Measurements from ENCODE around the gene NRL.
"Not testable (repeated sequence)": the region's sequence is repeated elsewhere in the genome, so short reads cannot be mapped to it uniquely, and the experiment has no call there.

NRL gene

DNA sequence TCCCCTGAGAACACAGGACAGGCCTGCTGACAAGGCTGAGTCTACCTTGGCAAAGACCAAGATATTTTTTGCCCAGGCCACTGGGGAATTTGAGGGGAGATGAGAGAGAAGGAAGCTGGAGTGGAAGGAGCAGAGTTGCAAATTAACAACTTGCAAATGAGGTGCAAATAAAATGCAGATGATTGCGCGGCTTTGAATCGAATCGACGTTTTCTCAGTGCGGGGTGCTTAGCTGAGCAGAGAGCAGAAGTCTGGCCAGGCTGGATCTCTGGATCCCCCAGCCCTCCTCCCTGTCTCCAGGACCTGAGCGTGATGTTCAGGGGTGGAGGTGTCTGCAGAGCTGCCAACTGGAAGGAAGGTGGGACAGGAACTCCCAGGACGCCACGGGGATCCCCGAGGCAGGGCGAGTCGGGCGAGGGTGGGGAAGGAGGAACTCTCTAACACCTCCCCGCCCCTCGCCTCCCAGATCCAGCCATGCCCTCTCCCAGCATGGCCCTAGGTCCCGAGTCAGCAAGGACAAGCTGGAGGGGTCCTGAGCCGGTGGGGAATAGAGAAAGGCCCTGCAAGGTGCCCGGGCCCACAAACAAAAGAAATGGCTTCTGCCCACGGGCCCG is 63.5 kb downstream of the NRL start:
- no peak for DNase-seq

DNA sequence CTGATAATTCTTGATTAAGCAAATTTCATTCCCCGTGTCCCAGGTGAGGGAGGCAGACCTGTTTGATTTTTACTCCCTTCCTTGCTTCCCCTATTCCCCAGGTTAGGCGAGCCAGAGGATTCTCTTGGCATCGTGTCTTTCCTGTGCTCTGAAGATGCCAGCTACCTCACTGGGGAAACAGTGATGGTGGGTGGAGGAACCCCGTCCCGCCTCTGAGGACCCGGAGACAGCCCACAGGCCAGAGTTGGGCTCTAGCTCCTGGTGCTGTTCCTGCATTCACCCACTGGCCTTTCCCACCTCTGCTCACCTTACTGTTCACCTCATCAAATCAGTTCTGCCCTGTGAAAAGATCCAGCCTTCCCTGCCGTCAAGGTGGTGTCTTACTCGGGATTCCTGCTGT is 64.0 kb downstream of the NRL start:
- not testable (repeated sequence) for DNase-seq

GRCh38 chr14:24049002-24049401 is 65.7 kb downstream of the NRL start:
- not testable (repeated sequence) for DNase-seq

- no peak for DNase-seq
These were observed 72.0 kb downstream of the NRL start for GRCh38 chr14:24042746-24043145.

GRCh38 chr14:24040692-24041091 is 74.1 kb downstream of the NRL start:
- DNase-seq, result no peak

- no peak for DNase-seq
These were observed 76.1 kb downstream of the NRL start for GRCh38 chr14:24038686-24039085.

DNA sequence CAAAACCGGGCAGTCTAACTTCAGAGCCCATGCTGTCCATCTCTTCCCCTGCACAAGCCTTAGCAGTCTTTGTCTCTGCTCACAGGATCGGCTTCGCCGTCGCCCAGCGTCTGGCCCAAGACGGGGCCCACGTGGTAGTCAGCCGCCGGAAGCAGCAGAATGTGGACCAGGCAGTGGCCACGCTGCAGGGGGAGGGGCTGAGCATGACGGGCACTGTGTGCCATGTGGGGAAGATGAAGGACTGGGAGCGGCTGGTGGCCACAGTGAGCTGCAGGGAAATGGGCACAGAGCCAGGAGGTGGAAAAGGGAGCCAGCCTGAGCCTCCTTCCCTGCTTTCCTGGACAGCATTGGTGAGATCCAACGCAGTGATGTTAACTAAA is 77.1 kb downstream of the NRL start:
- DNase-seq, result no peak

DNA sequence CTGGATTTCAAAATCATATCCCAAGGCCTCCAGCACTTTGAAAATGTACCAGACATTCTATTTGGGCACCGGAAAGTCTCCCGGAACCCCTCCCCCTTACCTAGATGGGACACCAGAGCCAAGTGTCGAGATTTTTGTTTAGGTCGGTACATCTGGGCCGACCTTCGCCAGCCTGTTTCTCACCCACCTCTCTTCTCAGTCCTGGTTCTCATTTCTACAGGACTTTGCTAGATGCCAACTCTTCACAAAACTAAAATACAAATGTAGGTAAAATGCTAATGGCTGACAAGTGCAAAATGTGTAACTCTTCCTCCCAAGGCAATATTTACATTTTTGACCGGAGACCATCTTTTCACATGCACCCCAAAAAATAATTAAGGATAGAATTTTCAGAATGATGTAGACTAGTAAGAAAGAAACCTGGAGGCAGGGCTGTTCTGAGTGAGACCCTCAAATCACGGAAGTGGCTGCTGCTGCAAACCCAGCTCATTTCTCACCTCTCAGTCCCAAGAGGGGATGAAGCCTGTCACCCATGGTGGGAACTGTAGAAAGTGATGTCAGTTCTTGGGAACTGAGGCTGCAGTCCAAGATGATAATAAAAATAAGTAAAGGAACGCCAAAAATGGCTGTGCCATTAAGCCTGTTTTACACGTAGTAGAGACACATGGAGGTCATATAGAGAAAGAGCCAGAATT is 77.6 kb downstream of the NRL start:
- DNase-seq, result not testable (repeated sequence)

DNA sequence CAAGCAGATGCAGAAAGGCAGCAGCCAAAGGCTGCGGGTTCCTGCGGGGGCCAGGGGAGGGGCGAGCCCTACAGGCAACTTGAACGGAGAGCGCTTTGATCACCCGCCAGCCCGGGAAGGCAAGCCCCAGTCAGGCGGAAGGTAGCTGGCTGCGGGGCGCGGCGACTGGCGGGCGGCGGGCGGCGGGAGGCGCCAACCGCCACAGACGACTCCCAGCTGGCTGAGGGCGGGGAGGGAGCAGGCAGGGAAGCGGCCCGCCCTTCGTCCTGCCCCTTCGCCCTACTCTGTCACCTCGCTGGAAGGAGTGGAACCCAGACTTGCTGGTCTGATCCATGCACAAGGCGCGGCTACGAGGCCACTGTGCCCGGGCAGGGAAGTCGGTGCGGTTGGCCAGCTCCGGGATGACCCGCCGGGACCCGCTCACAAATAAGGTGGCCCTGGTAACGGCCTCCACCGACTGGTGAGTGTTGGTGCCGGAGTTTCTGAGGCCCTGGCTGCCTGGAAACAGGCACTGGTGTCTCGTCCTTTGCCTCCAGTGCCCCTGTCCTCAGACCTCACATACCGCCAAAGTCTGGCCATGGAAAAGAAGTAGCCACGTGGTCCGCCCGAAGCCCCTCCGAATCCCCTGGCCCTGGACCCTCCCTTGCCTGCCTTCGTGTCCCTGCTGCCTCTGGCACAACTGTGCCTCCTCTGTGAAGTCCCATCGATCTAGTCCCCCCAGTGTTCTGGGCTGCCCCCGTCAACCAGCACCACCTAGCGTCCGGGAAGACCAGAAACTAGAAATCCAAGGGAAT is 78.4 kb downstream of the NRL start:
- DNase-seq, result peak; percentile 72

DNA sequence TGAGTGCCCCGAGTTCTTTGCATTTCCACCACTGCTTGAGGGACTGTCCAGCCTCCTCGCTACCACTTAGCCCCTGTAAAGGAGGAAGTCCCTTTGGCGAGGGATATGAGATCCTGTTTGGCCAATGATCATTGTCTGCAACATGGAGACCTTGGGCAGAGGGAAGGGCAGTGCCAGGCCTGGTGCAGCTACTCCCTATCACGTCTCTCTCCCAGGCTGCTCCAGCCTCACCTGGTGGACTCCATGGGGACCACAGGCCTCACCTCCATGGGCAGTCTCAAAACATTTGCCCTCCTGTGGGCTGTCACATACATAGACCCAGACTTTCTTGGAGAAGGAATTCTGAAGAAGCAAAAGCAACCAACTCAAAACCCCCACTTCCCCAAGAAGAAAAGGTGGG is 79.0 kb downstream of the NRL start:
- not testable (repeated sequence) for DNase-seq

DNA sequence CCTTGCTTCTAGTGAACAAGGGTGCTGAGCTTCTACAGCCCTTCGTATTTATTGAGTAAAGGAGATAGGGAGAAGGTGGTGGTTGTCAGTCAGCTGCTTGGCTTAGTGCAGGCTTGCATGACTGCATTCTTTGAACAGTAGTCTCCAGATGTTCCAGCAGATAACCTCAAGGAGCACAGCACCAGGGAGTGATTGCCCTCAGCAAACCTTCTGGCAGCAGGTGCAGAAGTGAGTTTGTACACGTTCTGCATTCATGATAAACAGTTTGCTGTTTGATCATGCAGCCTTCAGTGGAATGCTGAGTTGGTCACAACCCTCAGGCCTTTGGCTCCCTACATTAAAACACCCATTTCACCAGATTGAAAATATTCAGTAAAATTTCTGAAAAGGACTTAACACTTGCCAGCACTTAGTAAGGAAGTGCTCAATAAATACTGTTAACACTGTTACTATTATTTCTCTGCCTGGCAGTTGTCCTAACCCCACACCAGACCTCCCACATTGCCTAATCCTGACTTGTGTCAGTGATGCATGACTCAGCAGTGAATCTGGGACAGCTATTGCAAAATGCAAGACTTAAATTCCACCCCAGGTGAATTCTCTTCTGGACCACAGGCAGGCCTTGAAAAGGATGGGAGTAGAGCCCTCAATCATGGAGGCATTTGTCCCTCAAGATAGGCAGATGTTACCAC is 81.9 kb downstream of the NRL start:
- no peak for DNase-seq

DNA sequence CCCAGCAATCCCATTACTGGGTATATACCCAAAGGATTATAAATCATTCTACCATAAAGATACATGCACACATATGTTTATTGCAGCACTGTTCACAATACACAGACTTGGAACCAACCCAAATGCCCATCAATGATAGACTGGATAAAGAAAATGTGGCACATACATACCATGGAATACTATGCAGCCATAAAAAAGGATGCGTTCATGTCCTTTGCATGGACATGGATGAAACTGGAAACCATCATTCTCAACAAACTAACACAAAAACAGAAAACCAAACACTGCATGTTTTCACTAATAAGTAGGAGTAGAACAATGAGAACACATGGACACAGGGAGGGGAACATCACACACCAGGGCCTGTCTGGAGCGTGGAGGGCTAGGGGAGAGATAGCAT is 83.4 kb downstream of the NRL start:
- not testable (repeated sequence) for DNase-seq

- DNase-seq, result not testable (repeated sequence)
These were observed 85.1 kb downstream of the NRL start for GRCh38 chr14:24029687-24030086.
